ENCODE data around the gene CCNE1.
A peak's percentile ranks its signal among the peaks of the same experiment; 100 is the strongest.
"Not testable (repeated sequence)": the region's sequence is repeated elsewhere in the genome, so short reads cannot be mapped to it uniquely, and the experiment has no call there.

CCNE1 gene

DNA sequence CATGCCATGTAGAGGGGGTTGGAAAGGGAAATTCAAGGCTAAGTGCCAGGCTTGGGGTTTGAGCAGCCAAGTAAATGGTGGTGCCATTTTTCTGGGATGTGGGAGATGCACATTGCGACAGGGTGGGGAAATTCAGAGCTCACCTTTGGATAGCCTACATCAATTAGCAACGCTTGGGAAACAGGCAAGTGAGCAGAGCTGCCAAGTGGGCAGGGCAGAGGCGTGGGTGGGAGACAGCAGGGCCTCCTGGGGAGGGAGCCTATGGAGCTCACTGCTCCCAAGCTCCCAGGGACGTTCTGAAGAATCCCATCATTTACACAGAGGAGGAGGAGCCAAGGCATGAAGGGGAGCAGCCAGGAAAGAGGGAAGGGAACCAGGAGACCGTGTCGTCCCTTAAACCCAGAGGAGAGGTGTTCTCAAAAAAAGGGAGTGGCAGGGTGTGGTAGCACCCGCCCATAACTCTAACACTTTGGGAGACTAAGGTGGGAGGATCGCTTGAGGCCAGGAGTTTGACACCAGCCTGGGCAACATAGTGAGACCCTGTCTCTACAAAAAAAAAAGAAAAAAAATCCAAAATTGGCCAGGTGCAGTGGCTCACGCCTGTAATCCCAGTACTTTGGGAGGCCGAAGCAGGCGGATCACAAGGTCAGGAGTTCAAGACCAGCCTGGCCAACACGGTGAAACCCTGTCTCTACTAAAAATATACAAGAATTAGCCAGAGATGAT is 11.5 kb upstream of the CCNE1 start:
- Mint-ChIP-seq H3K4me3 (no peak overlapping the region), H3K36me3 (ENCODE audit: low read depth) (no peaks in the 10 kb centered on the region), H3K4me1 (ENCODE audit: low read depth) (peaks cover 7% of the 10 kb centered on the region), H3K9me3 (no peaks in the 10 kb centered on the region), H3K27ac (no peak overlapping the region), H3K27me3 (ENCODE audit: low read depth) (peaks cover 8% of the 10 kb centered on the region)

GRCh38 chr19:29803951-29804350 is 7.8 kb upstream of the CCNE1 start:
- H3K9me3 Mint-ChIP-seq; H3K27me3 Mint-ChIP-seq (ENCODE audit: low read depth); H3K27ac Mint-ChIP-seq; H3K36me3 Mint-ChIP-seq (ENCODE audit: low read depth); H3K4me3 Mint-ChIP-seq; H3K4me1 Mint-ChIP-seq (ENCODE audit: low read depth): not testable (repeated sequence)

DNA sequence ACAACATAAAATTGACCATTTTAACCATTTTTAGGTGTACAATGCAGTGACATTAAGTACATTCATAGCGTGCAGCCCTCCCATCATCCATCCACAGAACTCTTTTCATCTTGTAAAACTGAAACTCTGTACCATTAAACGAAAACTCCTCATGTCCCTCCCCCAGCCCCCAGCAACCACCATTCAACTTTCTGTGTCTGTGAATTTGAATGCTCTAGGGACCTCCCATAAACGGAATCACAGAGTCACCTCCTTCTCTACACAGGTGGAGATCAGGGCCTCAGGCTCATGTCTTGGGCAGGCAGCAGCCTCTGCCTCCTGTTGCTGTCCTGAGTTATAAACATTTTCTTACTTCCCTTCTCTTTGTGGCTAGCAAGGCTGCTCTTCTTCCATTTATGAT is 7.3 kb upstream of the CCNE1 start:
- no peak overlapping the region for H3K4me3 Mint-ChIP-seq
- H3K9me3 Mint-ChIP-seq = no peaks in the 10 kb centered on the region
- peak overlapping the region; percentile 8 for H3K27ac Mint-ChIP-seq
- peaks cover 8% of the 10 kb centered on the region for H3K4me1 Mint-ChIP-seq (ENCODE audit: low read depth)
- H3K36me3 Mint-ChIP-seq (ENCODE audit: low read depth) = peaks cover under 1% of the 10 kb centered on the region
- no peaks in the 10 kb centered on the region for H3K27me3 Mint-ChIP-seq (ENCODE audit: low read depth)

DNA sequence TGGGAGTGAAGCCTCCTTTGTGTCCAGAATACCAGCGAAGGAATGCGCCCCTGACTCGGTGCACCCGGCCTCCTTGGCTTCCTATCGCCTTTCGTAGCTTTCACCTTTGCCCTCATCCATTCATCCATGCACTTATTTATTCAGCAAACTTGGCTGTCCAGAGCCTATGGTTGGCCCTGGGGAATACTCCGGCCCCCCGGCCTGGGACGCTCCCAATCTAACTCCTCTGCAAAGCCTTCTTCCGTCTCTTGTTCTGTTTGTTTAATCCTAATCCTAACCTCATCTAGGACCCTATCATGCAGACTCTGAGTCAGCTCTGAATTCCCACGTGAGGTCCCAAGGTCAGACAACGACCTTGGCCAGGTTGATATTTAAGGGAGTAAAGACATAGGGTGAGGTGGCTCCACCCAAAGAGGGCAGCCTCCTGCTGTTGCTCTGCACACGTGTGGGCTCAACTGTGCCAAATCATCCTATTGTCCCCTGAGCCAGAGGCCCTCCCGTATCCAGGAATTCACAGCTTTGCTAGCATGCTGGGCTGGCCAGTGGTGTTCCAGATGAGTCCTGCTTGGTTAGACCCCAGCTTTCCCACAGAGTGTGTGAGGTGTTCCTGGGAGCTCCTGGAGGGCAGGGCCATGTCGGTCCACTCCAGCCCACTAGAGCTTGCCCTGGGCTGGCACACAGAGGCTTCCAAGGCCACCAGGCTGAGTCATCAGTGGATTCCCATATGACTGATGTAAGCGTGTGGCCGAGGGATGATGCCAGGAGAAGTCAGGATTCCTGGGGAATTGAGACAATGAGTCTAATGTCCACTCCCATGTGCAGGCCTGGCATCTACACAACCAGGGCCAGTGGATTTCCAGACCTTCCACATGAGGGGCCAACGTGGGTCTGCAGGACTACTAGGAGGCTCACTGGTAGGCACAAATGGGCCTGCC is 6.5 kb upstream of the CCNE1 start:
- Mint-ChIP-seq H3K4me1 (ENCODE audit: low read depth) (peaks cover 10% of the 10 kb centered on the region), H3K4me3 (no peak overlapping the region), H3K9me3 (no peaks in the 10 kb centered on the region), H3K27ac (peak overlapping the region; percentile 7), H3K36me3 (ENCODE audit: low read depth) (peaks cover 3% of the 10 kb centered on the region), H3K27me3 (ENCODE audit: low read depth) (no peaks in the 10 kb centered on the region)

DNA sequence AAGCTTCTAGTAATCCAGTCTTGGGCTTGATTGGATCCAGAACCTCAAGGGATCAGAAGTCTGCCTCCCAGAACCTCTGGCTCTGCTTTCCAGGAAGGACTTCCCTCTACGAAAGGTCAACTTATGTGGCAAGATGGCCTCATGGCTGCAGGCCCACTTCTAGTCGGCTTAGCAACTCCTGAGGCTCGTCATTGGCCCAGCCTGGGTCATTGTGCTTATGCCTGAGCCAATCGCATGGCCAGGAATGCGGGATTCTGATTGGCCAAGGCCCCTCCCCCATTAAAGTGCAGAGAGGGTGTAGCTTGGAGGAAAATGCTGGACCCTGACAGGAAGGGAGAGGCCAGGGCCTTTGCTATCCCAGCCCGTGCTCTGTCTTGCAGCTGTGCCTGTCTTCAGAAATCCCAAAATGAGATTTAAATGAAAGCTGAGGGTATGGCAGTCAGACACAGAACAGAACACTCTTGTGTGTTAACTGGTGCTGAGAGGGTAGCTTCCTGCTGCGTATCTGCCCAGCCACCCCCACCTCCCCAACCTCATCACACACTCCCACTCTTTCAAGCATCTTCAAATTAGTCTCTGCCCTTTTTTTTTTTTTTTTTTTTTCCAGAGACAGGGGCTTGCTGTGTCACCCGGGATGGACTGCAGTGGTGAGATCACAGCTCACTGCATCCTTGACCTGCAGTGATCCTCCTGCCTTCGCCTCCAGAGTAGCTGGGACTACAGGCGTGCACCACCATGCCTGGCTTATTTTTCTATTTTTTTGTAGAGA is 5.5 kb upstream of the CCNE1 start:
- no peaks in the 10 kb centered on the region for H3K9me3 Mint-ChIP-seq
- no peaks in the 10 kb centered on the region for H3K27me3 Mint-ChIP-seq (ENCODE audit: low read depth)
- no peak overlapping the region for H3K4me3 Mint-ChIP-seq
- H3K27ac Mint-ChIP-seq = no peak overlapping the region
- H3K4me1 Mint-ChIP-seq (ENCODE audit: low read depth) = peaks cover 15% of the 10 kb centered on the region
- H3K36me3 Mint-ChIP-seq (ENCODE audit: low read depth) = peaks cover 3% of the 10 kb centered on the region

DNA sequence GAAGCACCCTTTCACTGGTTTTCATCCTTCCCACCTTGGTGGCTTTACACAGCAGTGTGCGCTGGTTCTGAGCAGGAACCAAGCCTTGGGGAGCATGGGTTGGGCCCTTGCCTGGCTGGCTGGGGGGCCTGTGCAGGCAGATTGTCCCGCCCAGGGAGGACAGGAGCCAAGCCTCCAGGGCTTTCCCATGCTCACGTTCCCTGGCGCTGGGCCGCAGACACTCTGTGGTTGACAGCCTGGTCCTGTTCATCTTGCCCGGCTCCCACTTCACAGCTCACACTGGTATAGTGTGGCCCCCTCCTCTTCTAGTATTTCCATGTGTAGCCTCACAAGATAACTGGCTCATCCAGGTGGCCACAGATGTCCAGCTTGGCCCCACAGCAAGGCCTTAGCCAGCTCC is 4.6 kb upstream of the CCNE1 start:
- no peaks in the 10 kb centered on the region for H3K9me3 Mint-ChIP-seq
- peaks cover 15% of the 10 kb centered on the region for H3K4me1 Mint-ChIP-seq (ENCODE audit: low read depth)
- H3K4me3 Mint-ChIP-seq = no peak overlapping the region
- no peaks in the 10 kb centered on the region for H3K27me3 Mint-ChIP-seq (ENCODE audit: low read depth)
- peaks cover 3% of the 10 kb centered on the region for H3K36me3 Mint-ChIP-seq (ENCODE audit: low read depth)
- H3K27ac Mint-ChIP-seq = no peak overlapping the region

DNA sequence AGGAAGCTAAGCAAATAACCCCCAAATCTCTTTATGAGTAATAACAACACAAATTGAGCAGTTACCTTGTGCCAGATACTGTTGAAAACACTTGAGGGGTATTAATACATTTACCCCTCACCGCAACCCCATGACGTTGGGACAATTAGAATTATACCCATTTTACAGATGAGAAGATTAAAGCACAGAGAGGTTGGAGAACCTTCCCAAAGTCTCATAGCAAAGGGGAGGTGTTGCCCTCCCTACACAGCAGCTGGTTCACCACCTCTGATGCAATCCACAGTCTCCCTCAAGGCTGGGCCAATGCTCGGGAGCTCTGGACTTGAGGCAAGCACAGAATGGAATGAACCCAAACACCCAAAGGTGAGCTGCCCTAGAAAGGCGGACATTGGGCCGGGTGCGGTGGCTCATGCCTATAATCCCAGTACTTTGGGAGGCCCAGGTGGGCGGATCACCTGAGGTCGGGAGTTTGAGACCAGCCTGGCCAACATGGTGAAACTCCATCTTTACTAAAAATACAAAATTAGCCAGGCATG is 3.9 kb upstream of the CCNE1 start:
- Mint-ChIP-seq H3K4me1 (ENCODE audit: low read depth) (peaks cover 19% of the 10 kb centered on the region), H3K27me3 (ENCODE audit: low read depth) (no peaks in the 10 kb centered on the region), H3K27ac (no peak overlapping the region), H3K9me3 (no peaks in the 10 kb centered on the region), H3K36me3 (ENCODE audit: low read depth) (peaks cover 7% of the 10 kb centered on the region), H3K4me3 (no peak overlapping the region)

DNA sequence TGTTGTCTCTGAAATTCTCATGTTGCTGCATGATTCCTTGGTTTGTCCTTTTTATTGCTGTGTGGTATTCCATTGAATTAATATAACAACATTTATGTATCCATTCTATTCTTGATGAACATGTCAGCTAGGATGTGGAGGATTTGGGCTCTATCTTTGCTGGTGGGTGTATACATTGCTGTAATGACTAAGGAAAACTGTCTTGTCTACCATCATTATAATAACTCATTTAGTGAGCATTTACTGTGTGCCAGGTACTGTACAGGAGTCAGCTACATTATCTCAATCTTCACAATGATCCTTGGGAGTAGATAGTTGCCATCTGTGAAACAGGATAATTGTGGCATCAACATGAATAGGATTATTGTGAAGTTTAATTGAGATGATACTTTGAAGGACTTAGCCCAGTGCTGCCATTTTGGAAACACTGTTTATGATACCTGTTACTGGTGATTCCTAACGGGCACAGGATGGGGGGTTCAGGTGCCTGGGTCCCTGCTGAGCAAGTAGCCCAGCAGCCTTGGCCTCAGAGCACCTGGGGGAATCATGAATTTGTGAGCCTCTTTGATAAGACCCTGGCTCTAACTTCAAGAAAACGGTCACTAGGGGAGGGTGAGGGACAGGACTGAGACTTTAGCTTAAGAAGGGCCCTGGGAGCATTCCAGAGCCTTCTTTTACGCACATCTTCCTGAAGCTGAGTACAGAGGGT is 1.8 kb upstream of the CCNE1 start:
- no peaks in the 10 kb centered on the region for H3K9me3 Mint-ChIP-seq
- peaks cover 32% of the 10 kb centered on the region for H3K4me1 Mint-ChIP-seq (ENCODE audit: low read depth)
- peaks cover 23% of the 10 kb centered on the region for H3K36me3 Mint-ChIP-seq (ENCODE audit: low read depth)
- H3K27ac Mint-ChIP-seq = peak overlapping the region; percentile 79
- H3K27me3 Mint-ChIP-seq (ENCODE audit: low read depth) = no peaks in the 10 kb centered on the region
- H3K4me3 Mint-ChIP-seq = peak overlapping the region; percentile 87

DNA sequence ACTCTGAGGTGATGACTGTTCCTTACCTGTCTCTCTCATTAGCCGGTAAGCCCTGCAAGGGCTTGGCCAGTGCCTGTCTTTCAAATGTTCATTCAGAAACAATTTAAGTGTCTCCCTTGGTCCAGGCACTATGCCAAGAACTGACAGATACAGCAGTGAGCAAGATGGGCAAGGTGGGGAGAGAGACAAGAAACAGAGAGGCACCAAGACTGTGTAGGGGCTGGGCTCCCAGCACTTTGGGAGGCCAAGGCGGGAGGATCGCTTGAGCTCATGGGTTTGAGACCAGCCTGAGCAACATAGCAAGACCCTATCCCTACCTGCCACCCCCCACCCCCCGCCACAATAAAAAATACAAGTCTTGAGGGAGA is 1.3 kb upstream of the CCNE1 start:
- H3K4me1 Mint-ChIP-seq (ENCODE audit: low read depth) = peaks cover 29% of the 10 kb centered on the region
- peaks cover 28% of the 10 kb centered on the region for H3K36me3 Mint-ChIP-seq (ENCODE audit: low read depth)
- H3K4me3 Mint-ChIP-seq = peak overlapping the region; percentile 87
- H3K27me3 Mint-ChIP-seq (ENCODE audit: low read depth) = no peaks in the 10 kb centered on the region
- H3K27ac Mint-ChIP-seq = peak overlapping the region; percentile 79
- H3K9me3 Mint-ChIP-seq = no peaks in the 10 kb centered on the region

DNA sequence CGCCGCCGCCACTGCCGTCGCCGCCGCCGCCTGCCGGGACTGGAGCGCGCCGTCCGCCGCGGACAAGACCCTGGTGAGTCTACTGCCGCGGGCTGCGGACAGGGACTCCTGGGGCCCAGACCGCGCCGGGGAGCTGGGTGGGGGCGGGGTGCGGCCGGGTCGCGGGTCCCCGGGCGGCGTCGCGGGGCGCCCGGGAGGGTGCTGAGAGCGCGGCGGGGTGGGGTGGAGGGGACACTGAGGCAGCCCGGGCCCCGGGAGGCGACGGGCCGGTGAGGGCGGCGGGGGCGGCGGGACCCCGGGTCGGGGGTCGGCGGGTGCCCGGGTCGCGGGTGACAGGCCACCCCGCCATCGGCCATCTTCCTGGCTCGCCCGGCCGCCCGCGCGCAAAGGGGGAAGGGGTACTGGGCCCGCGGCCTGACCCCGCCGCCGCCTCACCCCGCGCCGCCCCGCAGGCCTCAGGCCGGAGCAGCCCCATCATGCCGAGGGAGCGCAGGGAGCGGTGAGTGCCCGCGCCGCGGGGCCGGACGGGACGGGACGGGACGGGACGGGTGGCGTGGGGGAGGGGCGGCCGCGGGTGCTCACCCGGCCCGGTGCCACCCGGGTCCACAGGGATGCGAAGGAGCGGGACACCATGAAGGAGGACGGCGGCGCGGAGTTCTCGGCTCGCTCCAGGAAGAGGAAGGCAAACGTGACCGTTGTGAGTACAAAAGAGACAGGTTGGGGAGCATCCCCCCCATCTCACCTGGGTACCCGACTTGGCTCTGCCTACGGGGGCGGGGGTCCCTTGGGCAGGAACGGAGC is 489 bp downstream of the CCNE1 start:
- H3K27ac Mint-ChIP-seq = peak overlapping the region; percentile 70
- peaks cover 33% of the 10 kb centered on the region for H3K36me3 Mint-ChIP-seq (ENCODE audit: low read depth)
- no peaks in the 10 kb centered on the region for H3K27me3 Mint-ChIP-seq (ENCODE audit: low read depth)

DNA sequence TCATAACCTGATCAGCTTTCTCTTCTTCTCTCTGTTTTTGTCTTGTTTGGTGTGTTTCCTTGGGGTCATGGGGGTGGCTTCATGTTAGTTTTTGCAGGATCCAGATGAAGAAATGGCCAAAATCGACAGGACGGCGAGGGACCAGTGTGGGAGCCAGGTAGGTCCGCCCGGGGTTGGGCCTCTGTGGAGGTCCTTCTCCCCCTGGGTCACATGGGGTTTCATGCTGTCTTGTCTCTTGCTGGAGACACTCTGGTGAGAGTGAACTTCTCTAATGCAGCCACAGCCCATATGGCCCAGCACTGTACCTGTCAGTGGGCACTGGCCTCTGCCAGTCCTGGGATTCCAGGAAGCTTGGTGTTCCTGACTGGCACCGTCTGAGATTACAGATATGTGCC is 1.1 kb downstream of the CCNE1 start:
- Mint-ChIP-seq H3K4me1 (ENCODE audit: low read depth) (peaks cover 36% of the 10 kb centered on the region), H3K4me3 (peak overlapping the region; percentile 96), H3K27ac (peak overlapping the region; percentile 70), H3K9me3 (no peaks in the 10 kb centered on the region), H3K27me3 (ENCODE audit: low read depth) (no peaks in the 10 kb centered on the region), H3K36me3 (ENCODE audit: low read depth) (peaks cover 37% of the 10 kb centered on the region)

More for the DNA sequence above, 489 bp downstream of the CCNE1 start:
- peak overlapping the region; percentile 96 for H3K4me3 Mint-ChIP-seq
- no peaks in the 10 kb centered on the region for H3K9me3 Mint-ChIP-seq
- peaks cover 34% of the 10 kb centered on the region for H3K4me1 Mint-ChIP-seq (ENCODE audit: low read depth)

GRCh38 chr19:29813642-29814041 is 1.9 kb downstream of the CCNE1 start:
- Mint-ChIP-seq H3K27ac (peak overlapping the region; percentile 67), H3K9me3 (no peaks in the 10 kb centered on the region)

GRCh38 chr19:29815231-29815630 is 3.4 kb downstream of the CCNE1 start:
- H3K36me3 Mint-ChIP-seq (ENCODE audit: low read depth) = peaks cover 36% of the 10 kb centered on the region
- no peaks in the 10 kb centered on the region for H3K9me3 Mint-ChIP-seq
- H3K27ac Mint-ChIP-seq = peak overlapping the region; percentile 6
- H3K27me3 Mint-ChIP-seq (ENCODE audit: low read depth) = no peaks in the 10 kb centered on the region
- H3K4me3 Mint-ChIP-seq = no peak overlapping the region
- H3K4me1 Mint-ChIP-seq (ENCODE audit: low read depth) = peaks cover 34% of the 10 kb centered on the region

More at GRCh38 chr19:29813642-29814041, 1.9 kb downstream of the CCNE1 start:
- Mint-ChIP-seq H3K4me3 (peak overlapping the region; percentile 96), H3K36me3 (ENCODE audit: low read depth) (peaks cover 37% of the 10 kb centered on the region), H3K4me1 (ENCODE audit: low read depth) (peaks cover 36% of the 10 kb centered on the region), H3K27me3 (ENCODE audit: low read depth) (no peaks in the 10 kb centered on the region)

Data from T-helper 1 cell treated with Interleukin-12 subunit alpha and Interleukin-12 subunit beta and Interleukin-4 antibody, amounts not matched to agents 30 μg/mL and 1 μg/mL, for 36 hours (primary cell).